Measurements from ENCODE around the gene TRAF2. TPM values are rescaled to one million over a fixed set of nuclear protein-coding genes. Genes with fewer than 3 reads are reported as not detected.
A peak's percentile ranks its signal among the peaks of the same experiment; 100 is the strongest.
"Not testable (repeated sequence)": the region's sequence is repeated elsewhere in the genome, so short reads cannot be mapped to it uniquely, and the experiment has no call there.

TRAF2 gene
- total RNA-seq, 2 donors from 2014 or later: 53.5 to 73.3 TPM

DNA sequence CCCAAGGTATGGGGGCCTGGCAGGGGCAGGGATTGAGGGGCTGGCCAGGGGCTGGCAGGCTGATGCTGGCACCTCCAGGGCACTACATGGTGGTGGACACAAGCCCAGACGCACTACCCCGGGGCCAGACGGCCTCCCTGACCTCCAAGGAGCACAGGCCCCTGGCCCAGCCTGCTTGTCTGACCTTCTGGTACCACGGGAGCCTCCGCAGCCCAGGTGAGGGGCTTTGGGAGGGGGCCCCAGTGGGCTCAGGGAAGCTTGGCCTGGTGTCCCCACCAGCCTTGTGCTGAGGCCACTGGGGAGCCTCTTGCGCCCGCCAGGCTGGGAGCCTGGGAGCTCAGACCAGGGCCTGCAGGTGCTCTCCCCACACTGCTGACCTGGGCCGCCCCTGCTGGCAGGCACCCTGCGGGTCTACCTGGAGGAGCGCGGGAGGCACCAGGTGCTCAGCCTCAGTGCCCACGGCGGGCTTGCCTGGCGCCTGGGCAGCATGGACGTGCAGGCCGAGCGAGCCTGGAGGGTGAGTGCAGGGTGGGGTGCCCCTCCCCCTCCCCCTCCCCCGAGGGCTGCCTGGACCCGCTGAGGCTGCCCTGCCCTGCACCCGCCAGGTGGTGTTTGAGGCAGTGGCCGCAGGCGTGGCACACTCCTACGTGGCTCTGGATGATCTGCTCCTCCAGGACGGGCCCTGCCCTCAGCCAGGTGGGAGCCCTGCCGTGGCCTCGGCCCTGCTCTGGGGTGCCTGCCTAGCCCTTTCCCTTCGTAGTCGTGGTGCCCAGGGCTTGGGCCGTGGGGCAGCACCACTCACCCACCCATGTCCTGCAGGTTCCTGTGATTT lies 28.5 kb upstream of the TRAF2 start:
- no peaks in the 10 kb centered on the region for H3K27me3 Mint-ChIP-seq (ENCODE audit: low read depth)
- ATAC-seq (replicated peaks in 1 of 2) (no peak), DNase-seq (no peak)
- no peak overlapping the region for H3K27ac Mint-ChIP-seq
- H3K9me3 Mint-ChIP-seq: no peaks in the 10 kb centered on the region
- peaks cover 4% of the 10 kb centered on the region for H3K4me1 Mint-ChIP-seq (ENCODE audit: low read depth)
- H3K4me3 Mint-ChIP-seq: no peak overlapping the region
- peaks cover 0 to 4% of the 10 kb centered on the region in 2 donors for H3K36me3 Mint-ChIP-seq (ENCODE audit: insufficient read depth in 2 of 2)

DNA sequence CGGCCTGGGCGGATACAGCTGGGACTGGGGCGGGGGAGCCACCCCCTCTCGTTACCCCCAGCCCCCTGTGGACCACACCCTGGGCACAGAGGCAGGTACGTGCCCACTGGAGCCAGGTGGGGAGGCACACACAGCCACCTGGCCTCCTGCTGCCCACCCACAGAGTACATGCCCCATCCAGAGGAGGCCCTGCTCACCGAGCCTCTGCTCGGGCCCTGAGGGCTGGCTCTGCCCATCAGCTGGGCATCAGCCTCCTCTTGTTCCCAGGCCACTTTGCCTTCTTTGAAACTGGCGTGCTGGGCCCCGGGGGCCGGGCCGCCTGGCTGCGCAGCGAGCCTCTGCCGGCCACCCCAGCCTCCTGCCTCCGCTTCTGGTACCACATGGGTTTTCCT lies 27.9 kb upstream of the TRAF2 start:
- DNase-seq (no peak), ATAC-seq (replicated peaks in 1 of 2) (no peak)
- no peaks in the 10 kb centered on the region for H3K27me3 Mint-ChIP-seq (ENCODE audit: low read depth)
- H3K27ac Mint-ChIP-seq: no peak overlapping the region
- H3K4me3 Mint-ChIP-seq: no peak overlapping the region
- peaks cover 4% of the 10 kb centered on the region for H3K4me1 Mint-ChIP-seq (ENCODE audit: low read depth)
- H3K9me3 Mint-ChIP-seq: no peaks in the 10 kb centered on the region
- peaks cover 2 to 4% of the 10 kb centered on the region in 2 donors for H3K36me3 Mint-ChIP-seq (ENCODE audit: insufficient read depth in 2 of 2)

DNA sequence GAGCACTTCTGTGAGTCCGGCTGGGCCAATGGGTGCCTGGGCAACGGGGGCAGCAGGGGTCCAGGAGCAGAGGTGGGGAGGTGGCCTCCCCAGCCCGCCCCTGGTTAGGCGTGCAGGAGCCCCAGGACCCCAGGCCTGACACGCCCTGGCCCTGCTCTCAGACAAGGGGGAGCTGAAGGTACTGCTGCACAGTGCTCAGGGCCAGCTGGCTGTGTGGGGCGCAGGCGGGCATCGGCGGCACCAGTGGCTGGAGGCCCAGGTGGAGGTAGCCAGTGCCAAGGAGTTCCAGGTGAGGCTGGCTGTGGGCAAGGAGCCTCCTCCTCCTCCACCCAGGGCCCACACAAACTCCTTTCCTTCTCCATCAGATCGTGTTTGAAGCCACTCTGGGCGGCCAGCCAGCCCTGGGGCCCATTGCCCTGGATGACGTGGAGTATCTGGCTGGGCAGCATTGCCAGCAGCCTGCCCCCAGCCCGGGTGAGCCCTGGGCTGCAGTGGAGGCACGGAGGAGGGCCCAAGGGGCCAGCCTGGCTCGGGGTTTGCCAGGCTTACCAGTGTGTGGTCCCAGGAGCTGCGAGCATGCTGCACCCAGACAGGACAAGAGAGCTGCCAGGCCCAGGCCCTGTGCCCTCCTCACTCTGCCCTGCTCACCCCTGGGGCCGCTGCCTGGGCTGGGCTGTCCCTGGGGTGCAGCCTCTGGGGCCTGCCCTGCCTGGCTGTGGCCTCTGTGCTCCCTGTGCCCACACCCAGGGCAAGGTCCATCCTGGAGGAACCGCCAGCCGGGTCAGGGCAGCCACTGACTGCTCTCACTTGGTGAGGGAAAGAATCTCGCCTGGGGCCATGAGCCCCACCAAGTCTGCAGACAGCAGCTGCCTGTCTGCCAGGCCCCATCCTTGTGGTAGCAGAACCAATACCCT lies 27.2 kb upstream of the TRAF2 start:
- peaks cover 2 to 4% of the 10 kb centered on the region in 2 donors for H3K36me3 Mint-ChIP-seq (ENCODE audit: insufficient read depth in 2 of 2)
- DNase-seq (no peak), ATAC-seq (replicated peaks in 1 of 2) (no peak)
- H3K9me3 Mint-ChIP-seq: no peaks in the 10 kb centered on the region
- no peaks in the 10 kb centered on the region for H3K27me3 Mint-ChIP-seq (ENCODE audit: low read depth)
- H3K4me3 Mint-ChIP-seq: no peak overlapping the region
- H3K27ac Mint-ChIP-seq: no peak overlapping the region
- H3K4me1 Mint-ChIP-seq (ENCODE audit: low read depth): peaks cover 4% of the 10 kb centered on the region

DNA sequence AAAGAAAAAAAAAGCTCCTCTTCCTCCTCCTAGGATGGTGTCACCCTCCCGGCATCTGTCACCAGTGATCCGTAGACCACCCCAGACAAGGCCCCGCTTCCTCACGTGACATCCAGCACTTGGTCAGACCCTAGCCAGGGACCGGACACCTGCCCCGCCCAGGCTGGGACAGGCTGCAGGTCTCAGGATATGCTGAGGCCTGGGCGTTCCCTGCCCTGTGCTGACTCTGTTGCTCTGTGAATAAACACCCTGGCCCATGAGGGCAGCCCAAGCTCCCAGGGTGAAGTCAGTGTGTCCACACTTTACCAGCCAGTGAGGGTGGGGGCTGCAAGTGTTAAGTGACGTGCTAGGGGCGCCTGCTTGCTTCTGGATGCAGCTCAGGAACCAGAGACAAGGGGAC lies 25.8 kb upstream of the TRAF2 start:
- Mint-ChIP-seq H3K9me3 (no peaks in the 10 kb centered on the region), H3K27me3 (ENCODE audit: low read depth) (no peaks in the 10 kb centered on the region), H3K4me3 (no peak overlapping the region), H3K27ac (no peak overlapping the region), H3K36me3 (ENCODE audit: insufficient read depth in 2 of 2) (peaks cover 2 to 6% of the 10 kb centered on the region in 2 donors), H3K4me1 (ENCODE audit: low read depth) (peaks cover 15% of the 10 kb centered on the region)
- DNase-seq (no peak), ATAC-seq (replicated peaks in 1 of 2) (no peak)

DNA sequence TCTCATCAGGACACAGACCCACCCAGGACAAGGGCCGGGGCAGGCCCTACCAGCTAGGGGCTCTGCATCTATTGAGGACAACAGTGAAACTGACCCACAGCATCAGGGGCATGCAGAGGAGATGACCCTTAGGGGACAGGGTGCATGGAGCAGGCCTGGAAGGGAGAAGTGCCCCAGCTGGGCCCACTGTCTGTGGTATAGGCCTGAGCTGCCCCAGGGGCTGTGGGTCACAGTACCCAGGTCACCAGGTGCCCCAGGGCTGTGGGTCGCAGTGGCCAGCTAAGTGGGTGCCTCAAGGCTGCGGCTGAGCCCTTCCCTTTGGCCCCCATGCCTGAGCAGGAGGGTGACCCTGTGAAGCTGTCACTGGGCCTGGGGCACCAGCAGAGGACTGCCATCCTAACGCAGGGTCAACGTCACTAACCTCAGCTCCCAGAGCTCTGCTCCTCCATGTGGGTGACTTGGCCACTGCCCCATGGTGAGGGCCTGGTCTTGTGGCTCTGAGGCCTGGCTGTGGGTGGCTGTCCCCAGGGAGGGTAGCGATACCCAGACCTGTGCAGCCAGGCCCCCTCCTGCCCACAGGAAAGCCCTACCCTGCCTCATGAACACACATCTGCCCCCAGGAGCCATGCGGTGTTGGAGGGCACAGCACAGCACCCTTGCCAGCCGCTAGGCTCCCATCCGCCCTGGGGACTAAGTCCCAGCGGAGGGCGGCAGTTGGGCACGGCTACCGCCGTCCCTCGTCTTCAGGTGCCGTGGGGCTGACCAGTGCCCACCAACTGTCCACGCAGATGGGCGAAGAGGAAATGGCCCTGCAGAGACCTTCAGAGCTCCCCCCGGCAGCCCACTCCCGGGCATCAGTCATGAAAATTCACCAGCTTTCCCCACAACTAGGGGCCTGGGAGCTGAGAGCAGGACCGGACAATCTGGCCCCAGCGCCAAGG lies 25.1 kb upstream of the TRAF2 start:
- Mint-ChIP-seq H3K27me3 (ENCODE audit: low read depth) (no peaks in the 10 kb centered on the region), H3K4me1 (ENCODE audit: low read depth) (peaks cover 16% of the 10 kb centered on the region), H3K36me3 (ENCODE audit: insufficient read depth in 2 of 2) (peaks cover 4 to 6% of the 10 kb centered on the region in 2 donors), H3K9me3 (no peaks in the 10 kb centered on the region), H3K4me3 (no peak overlapping the region), H3K27ac (no peak overlapping the region)
- no peak for DNase-seq
- ATAC-seq (replicated peaks in 1 of 2): no peak

DNA sequence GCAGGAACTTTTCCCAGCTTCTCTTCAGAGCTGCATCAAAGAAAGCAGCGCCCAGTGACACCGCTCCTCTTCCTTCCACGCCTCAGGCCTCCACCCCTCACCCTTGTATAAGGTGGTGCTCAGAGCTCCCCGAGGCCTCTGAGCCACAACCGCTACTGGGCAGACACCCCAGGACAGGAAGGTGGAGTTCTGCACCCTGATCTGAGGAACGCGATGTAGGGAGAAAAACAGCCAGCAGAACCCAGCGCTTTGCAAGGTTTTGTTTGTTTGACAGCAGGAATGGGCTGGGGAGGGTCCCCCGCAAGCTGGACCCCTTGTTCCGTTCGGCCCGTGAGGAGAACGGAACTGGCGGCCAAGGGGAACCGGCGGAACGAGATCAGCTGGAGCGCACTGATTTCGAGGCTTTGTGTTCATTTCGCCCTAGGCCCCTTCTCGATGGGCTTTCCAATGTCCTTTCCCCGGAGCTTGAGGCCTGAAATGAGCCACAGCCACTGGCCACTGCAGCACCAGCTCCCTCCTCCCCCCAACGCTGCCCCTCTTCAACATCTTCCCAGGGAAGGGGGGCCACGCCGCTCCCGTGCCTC lies 24.4 kb upstream of the TRAF2 start:
- Mint-ChIP-seq H3K36me3 (ENCODE audit: insufficient read depth in 2 of 2) (peaks cover 4 to 6% of the 10 kb centered on the region in 2 donors), H3K4me1 (ENCODE audit: low read depth) (peaks cover 16% of the 10 kb centered on the region), H3K27me3 (ENCODE audit: low read depth) (no peaks in the 10 kb centered on the region), H3K27ac (no peak overlapping the region), H3K9me3 (no peaks in the 10 kb centered on the region), H3K4me3 (no peak overlapping the region)
- ATAC-seq (replicated peaks in 1 of 2) (no peak), DNase-seq (no peak)

DNA sequence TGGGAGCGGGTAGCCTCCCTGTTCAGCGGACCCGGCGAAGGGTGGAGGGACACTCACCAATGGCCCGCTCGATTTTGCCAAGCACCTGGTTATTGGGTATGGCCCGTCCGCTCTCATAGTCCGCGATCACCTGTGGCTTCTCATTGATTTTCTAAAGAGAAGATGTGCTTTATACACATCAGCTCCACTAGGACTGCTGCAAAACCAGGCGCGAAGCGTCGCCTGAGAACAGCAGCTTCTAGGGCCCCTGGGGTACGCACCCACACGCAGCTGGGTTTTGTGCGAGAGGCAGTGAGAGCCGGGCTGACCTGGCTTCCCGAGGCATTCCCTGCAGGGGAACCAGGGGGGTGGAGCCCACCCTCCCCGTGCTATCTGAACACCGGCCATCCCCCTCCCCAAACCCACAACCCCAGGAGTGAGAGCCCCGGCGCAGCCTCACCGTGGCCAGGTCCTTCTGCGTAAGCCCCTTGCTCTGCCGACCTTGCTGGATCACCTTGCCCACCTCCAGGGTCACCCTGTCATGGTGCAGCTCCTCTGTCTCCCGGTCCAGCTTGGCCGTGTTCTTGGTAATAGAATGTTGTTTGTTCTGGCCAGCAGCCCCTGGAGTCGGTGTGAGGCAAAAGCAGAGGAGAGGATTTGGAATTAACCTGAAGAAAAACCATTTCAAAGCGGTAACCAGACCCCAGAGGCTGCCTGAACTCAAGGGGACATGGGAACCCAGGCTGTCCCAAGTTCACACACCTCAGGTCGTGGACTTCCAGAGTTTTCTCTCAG lies 23.3 kb upstream of the TRAF2 start:
- DNase-seq (no peak), ATAC-seq (replicated peaks in 1 of 2) (no peak)
- Mint-ChIP-seq H3K4me1 (ENCODE audit: low read depth) (peaks cover 20% of the 10 kb centered on the region), H3K27me3 (ENCODE audit: low read depth) (no peaks in the 10 kb centered on the region), H3K4me3 (no peak overlapping the region), H3K36me3 (ENCODE audit: insufficient read depth in 2 of 2) (peaks cover 4 to 6% of the 10 kb centered on the region in 2 donors), H3K9me3 (no peaks in the 10 kb centered on the region), H3K27ac (no peak overlapping the region)

DNA sequence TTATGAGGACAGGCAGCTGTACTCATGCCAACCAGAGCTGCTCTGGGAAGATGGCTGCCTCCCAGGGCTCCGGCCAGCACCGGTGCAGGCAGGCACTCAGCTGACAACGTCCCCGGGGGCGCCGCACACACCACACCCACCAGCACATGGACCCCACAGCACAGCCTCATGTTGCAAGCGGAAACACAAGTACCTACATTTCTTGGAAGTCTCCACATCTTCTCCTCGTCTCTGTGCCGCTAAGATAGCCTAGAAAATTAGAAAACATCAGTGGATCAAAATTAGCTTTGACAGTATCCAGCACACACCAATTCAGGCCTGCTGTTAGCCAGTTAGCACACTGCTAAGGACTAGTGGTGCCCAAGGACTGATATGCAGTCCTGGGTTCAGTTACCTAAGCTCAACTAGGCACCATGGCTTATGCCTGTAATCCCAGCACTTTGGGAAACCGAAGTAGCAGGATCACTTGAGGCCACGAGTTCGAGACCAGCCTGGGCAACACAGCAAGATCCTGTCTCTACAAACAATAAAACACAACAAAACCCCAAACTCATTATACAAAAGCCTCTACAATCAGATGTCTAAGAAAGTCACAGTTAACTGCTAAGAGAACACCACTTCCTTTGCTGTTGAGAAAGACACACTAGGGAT lies 22.6 kb upstream of the TRAF2 start:
- peaks cover 6% of the 10 kb centered on the region in 2 donors for H3K36me3 Mint-ChIP-seq (ENCODE audit: insufficient read depth in 2 of 2)
- ATAC-seq (replicated peaks in 1 of 2) (no peak), DNase-seq (no peak)
- H3K27me3 Mint-ChIP-seq (ENCODE audit: low read depth): no peaks in the 10 kb centered on the region
- peaks cover 20% of the 10 kb centered on the region for H3K4me1 Mint-ChIP-seq (ENCODE audit: low read depth)
- H3K9me3 Mint-ChIP-seq: no peaks in the 10 kb centered on the region
- no peak overlapping the region for H3K4me3 Mint-ChIP-seq
- peak overlapping the region; percentile 54 for H3K27ac Mint-ChIP-seq

DNA sequence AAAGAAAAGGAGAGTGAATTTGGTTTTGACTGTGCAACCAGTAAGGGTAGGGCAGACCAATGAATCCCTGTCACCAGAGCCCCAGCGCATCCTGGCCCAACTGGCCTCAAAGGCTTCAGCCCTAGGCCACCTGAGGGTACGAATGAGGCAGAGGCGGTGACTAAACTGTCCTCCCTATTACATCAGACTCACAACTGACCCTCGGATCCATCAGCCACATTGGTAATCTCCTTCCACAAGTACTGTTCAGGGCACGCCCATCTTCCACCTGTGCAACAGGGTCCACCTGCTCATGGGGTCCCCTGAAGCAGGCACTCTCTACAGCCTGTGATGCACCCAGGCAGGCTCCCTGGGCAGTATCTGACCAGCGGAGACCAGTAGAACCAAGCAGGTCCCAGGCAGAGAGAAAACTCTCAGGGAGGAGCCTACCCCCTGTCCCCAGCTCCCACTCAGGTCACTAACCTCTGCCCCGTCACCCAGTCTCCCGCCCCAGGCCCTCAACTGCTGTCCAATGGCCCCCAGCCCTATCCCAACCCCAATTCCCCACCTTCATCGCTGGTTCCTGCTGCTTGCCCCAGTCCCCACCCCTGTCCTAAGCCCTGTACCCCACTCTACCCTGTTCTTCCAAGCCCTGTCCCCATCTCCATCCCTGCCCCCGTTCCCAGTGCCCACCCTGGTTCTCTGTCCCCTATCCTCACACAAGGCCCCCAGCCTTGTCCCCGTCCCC lies 21.1 kb upstream of the TRAF2 start:
- peak overlapping the region; percentile 89 to 90 for H3K4me3 Mint-ChIP-seq

DNA sequence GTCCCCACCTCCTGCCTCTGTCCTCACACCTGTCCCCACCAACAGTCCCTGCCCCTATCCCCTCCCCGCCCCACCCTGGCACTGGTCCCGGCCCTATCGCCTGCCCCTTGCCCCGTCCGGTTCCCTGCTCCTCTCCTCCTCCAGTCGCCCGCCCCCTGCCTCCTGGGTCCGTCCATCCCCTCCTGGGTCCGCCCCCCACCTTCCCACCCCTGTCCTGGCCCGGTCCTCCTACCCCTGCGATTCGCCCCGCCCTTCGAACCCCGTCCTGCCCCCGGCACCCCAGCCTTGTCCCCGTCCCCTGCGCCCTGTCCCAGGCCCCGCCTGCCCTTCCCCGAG lies 20.6 kb upstream of the TRAF2 start:
- H3K4me1 Mint-ChIP-seq (ENCODE audit: low read depth): peaks cover 16% of the 10 kb centered on the region
- DNase-seq (no peak), ATAC-seq (replicated peaks in 1 of 2) (peak; percentile 23 to 35)
- no peaks in the 10 kb centered on the region for H3K9me3 Mint-ChIP-seq
- no peaks in the 10 kb centered on the region for H3K27me3 Mint-ChIP-seq (ENCODE audit: low read depth)
- H3K4me3 Mint-ChIP-seq: peak overlapping the region; percentile 89 to 90
- H3K27ac Mint-ChIP-seq: peak overlapping the region; percentile 94
- peaks cover 6% of the 10 kb centered on the region in 2 donors for H3K36me3 Mint-ChIP-seq (ENCODE audit: insufficient read depth in 2 of 2)

More for the DNA sequence above, 21.1 kb upstream of the TRAF2 start:
- Mint-ChIP-seq H3K27me3 (ENCODE audit: low read depth) (no peaks in the 10 kb centered on the region), H3K36me3 (ENCODE audit: insufficient read depth in 2 of 2) (peaks cover 6% of the 10 kb centered on the region in 2 donors), H3K9me3 (no peaks in the 10 kb centered on the region), H3K27ac (peak overlapping the region; percentile 94), H3K4me1 (ENCODE audit: low read depth) (peaks cover 20% of the 10 kb centered on the region)
- ATAC-seq (replicated peaks in 1 of 2) (no peak), DNase-seq (no peak)

DNA sequence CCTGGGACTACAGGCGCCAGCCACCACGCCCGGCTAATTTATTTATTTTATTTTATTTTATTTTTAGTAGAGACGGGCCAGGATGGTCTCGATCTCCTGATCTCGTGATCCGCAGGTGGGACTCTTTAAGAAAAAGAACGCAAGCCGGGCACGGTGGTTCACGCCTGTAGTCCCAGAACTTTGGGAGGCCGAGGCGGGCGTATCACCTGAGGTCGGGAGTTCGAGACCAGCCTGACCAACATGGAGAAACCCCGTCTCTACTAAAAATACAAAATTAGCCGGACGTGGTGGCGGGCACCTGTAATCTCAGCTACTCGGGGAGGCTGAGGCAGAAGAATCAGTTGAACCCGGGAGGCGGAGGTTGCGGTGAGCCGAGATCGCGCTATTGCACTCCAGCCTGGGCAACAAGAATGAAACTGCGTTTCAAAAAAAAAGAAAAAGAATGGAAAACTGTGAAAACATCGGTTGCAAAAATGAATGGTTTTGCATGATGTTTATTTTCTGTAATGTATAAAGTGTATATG lies 19.4 kb upstream of the TRAF2 start:
- Mint-ChIP-seq H3K4me3 (peak overlapping the region; percentile 72 to 78), H3K27ac (peak overlapping the region; percentile 70), H3K4me1 (ENCODE audit: low read depth) (peaks cover 16% of the 10 kb centered on the region)
- not testable (repeated sequence) for DNase-seq; H3K36me3 Mint-ChIP-seq (ENCODE audit: insufficient read depth in 2 of 2); H3K27me3 Mint-ChIP-seq (ENCODE audit: low read depth); H3K9me3 Mint-ChIP-seq; ATAC-seq (replicated peaks in 1 of 2)

Data from activated T-cell treated with anti-CD3 and anti-CD28 coated beads, Interleukin-2, amount 50 U/mL, for 72 hours (primary cell).